PC-9 (cell line): ENCODE measurements around the gene COG5.

Source experiments
- EZH2 ChIP-seq: fragments of 200-600 bp; sonication (generic); IDR thresholded peaks from 2 replicates; pipeline ENCODE4 v1.8.0; 2017; ENCODE audit warnings: antibody characterized with exemption, low read depth
- TF ChIP-seq, protein P1 (sequence below): fragments of 200-600 bp; sonication (generic); conservative IDR thresholded peaks from 2 replicates; pipeline ENCODE4 v1.6.1; 2017; ENCODE audit warnings: mixed run types, antibody characterized with exemption, mild to moderate bottlenecking, moderate library complexity

DNA sequence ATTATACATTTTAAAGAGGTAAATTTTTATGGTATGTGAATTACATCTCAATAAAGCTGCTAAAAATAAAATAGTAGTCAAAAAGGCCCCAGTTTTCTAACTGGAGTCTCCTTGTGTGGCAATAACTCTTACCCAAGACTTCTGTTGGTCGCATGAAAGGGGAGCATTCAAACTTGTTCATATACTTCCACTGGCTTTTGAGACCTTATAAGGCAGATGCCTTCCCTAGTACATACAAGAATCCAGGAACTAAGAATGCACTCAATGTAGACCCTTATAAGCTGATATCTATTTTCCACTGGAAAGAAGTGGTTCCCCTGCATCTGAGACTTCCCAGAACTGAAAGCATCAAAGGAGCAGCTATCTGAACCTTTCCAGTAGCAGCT is 29.3 kb upstream of the COG5 start:
- TF ChIP-seq, protein P1, sequence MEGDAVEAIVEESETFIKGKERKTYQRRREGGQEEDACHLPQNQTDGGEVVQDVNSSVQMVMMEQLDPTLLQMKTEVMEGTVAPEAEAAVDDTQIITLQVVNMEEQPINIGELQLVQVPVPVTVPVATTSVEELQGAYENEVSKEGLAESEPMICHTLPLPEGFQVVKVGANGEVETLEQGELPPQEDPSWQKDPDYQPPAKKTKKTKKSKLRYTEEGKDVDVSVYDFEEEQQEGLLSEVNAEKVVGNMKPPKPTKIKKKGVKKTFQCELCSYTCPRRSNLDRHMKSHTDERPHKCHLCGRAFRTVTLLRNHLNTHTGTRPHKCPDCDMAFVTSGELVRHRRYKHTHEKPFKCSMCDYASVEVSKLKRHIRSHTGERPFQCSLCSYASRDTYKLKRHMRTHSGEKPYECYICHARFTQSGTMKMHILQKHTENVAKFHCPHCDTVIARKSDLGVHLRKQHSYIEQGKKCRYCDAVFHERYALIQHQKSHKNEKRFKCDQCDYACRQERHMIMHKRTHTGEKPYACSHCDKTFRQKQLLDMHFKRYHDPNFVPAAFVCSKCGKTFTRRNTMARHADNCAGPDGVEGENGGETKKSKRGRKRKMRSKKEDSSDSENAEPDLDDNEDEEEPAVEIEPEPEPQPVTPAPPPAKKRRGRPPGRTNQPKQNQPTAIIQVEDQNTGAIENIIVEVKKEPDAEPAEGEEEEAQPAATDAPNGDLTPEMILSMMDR = no peak
- TF ChIP-seq EZH2 = no peak
